Measurements from ENCODE around the gene RC3H2.
A peak's percentile ranks its signal among the peaks of the same experiment; 100 is the strongest.
"Not testable (repeated sequence)": the region's sequence is repeated elsewhere in the genome, so short reads cannot be mapped to it uniquely, and the experiment has no call there.

The RC3H2 gene

GRCh38 chr9:122929796-122930354 lies 24.7 kb upstream of the RC3H2 start:
- no peak for DNase-seq (ENCODE audit: low read depth, low spot score)

GRCh38 chr9:122923947-122924346 lies 18.8 kb upstream of the RC3H2 start:
- DNase-seq (ENCODE audit: low read depth, low spot score): no peak

DNA sequence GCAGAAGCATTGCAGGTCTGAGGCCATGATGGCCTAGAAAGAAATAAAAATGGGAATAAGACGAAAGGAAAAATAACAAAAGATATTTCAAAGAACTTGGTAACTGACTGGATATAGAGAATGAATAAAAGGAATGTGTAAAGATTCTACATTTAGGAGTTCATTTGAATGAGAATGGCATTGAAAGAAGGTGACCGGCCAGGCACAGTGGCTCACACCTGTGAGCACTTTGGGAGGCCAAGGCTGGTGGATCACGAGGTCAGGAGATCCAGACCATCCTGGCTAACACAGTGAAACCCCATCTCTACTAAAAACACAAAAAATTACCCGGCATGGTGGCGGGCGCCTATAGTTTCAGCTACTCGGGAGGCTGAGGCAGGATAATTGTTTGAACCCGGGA lies 17.6 kb upstream of the RC3H2 start:
- DNase-seq (ENCODE audit: low read depth, low spot score): no peak

GRCh38 chr9:122918310-122918709 lies 13.2 kb upstream of the RC3H2 start:
- DNase-seq (ENCODE audit: low read depth, low spot score): no peak

DNA sequence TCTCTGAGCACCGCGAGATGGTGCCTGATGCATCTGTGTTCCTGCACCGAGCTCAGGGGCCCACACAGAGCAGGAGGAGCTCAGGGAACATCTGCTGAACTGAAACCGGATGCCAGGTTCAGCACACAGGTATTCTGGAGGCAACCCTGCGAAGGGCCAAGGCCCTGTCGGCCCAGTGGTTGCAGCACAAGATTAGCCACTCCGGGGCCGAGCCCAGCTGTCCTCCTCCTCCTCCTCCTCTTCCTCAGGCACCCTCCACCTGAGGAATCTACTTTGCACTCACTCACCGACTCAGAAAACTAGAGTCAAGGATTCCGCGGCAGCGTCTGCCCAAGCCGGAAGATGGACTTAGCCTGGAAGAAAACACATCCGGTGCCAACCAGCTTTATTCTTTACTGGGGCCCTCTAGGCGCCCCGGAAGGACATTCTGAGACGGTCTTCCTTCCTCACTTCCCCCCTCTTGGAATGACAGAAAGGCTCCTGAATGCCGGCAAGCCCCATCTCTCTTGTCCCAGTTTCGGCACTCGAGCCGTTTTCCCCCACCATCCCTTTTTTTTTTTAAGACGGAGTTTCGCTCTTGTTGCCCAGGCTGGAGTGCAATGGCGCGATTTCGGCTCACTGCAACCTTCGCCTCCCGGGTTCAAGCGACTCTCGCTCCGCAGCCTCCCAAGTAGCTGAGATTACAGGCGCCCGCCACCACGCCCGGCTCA lies 8.0 kb upstream of the RC3H2 start, which contains the start of gene ZBTB6:
Gene ZBTB6 (minus strand): TSS at position 360 of the 710 bp plus-strand sequence. CDS start 1,251 bp downstream, outside the sequence.
- peak; percentile 31 for DNase-seq (ENCODE audit: low read depth, low spot score)

DNA sequence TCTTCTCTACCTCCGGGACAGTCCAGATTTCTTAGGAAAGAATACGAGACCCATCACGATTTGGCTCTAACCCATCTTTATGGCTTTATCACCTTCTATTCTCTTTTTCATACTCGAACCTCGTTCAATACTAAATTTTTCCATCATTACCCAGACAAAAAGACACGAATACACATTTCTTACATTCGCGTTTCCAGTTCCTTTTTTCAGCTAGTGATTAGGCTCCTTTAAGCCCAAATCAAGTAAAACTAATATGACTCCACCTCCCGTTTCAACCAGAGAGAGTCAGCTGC lies 7.5 kb upstream of the RC3H2 start:
- no peak for DNase-seq (ENCODE audit: low read depth, low spot score)

GRCh38 chr9:122906122-122906521 lies 963 bp upstream of the RC3H2 start:
- DNase-seq (ENCODE audit: low read depth, low spot score): not testable (repeated sequence)

DNA sequence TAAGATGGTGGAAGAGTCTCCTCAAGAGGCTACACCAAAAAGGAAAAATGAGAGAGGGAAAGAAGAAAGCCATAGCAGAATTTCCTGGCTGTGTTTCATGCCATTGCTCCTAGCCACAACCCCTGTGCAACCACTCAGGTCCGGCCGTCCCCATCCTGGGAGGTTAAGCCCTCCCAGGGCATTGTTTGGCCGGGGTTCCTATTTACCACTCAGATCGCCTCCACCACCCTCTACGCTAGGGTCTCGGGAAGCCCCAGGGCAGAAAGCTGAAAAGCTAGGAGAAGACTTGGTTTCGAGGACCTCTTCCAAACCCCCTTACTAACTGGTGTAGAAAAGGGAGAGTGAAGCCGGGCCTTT lies 715 bp downstream of the RC3H2 start:
- no peak for DNase-seq (ENCODE audit: low read depth, low spot score)

GRCh38 chr9:122900791-122901190 lies 4.4 kb downstream of the RC3H2 start:
- no peak for DNase-seq (ENCODE audit: low read depth, low spot score)

DNA sequence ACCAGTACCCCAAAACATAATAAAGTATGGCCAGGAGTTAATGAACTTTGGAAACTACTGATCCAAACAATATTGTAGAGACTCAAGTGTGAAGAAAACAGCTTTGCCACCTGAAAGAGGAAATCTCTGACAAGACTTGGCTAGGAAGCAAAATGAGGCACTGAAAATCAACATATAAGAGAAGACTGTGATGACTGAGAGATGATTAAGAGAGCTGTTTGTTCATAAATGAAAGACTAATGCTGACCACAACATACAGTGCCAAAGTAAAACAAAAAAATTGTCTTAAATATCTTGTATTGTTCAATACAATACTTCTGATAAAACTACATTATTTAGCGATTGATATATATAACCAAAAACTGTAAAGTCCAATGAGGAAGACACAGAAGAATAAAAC lies 7.2 kb downstream of the RC3H2 start:
- no peak for DNase-seq (ENCODE audit: low read depth, low spot score)

DNA sequence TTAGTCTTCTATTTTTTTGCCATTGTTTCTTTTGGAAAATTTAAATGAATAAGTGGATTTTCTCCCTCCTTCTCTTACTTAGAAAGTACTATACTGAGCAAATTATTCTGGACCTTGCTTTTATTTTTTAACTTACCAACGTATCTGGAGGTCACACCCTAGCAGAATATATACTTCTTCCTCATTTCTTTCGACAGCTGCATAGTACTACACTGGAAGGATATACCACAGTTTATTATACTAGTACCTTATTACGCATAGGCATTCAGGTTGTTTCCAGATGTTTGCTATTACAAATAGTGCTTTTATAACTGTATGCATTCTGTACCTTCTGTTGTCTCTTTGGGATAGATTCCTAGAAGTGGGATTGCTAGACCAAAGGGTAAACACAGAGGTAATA lies 16.7 kb downstream of the RC3H2 start:
- no peak for DNase-seq (ENCODE audit: low read depth, low spot score)

DNA sequence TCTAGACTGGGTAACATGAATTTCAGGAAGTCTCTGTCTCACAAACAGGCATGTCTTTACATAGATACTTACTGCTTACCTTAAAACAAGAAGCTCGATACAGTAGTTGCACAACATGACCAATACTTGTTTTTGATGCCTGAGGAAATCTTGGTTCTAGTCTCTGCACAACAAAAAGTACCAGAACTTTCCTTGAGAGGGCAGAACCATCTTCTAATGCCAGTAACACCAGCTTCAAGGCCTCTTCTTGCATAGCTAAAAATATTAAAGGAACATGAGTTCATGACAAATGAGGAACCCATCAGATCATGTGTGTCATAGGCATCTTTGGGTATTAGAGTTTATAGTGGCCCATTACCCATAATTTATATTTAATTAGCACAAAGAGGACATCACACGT lies 22.0 kb downstream of the RC3H2 start:
- DNase-seq (ENCODE audit: low read depth, low spot score): no peak

DNA sequence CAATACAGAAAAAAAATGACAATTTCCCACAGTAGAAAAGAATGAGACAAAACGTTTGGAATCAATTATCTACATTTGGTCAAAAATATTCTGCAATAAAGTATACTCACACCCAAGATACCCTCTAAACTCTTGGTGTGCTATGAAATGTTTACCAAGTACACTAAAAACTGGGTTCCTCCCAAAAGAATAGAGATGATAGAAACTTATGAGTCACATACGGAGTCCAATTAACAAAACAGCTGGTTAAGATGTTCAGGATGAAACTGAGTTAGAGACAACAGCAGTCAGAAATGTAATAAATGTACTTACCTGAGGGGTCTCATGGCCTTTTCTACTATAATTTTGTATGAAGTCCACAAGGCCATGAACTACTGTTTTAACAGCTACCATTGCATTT lies 25.7 kb downstream of the RC3H2 start:
- DNase-seq (ENCODE audit: low read depth, low spot score): no peak

GRCh38 chr9:122875523-122875922 lies 29.6 kb downstream of the RC3H2 start:
- no peak for DNase-seq (ENCODE audit: low read depth, low spot score)

GRCh38 chr9:122867276-122867675 lies 37.9 kb downstream of the RC3H2 start:
- not testable (repeated sequence) for DNase-seq (ENCODE audit: low read depth, low spot score)

GRCh38 chr9:122866079-122866478 lies 39.1 kb downstream of the RC3H2 start:
- no peak for DNase-seq (ENCODE audit: low read depth, low spot score)

DNA sequence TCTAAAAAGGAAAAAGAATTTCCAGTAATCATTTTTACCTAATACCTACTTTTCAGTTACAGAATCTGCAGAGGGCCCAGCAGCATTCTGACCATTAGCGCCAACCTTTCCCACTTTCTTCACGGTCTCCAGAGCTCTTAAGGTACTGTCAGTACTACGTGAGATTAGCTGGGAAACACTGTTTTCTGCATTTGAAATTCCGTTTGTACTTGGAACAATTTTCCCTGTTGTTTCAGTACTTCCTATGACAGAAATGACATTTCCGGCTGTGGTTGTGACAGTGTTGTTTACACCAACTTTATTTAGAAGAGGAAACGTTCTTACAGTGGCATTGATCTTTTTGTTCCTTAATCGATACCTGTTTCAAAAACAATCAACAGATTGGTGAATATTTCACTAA lies 39.9 kb downstream of the RC3H2 start:
- no peak for DNase-seq (ENCODE audit: low read depth, low spot score)

DNA sequence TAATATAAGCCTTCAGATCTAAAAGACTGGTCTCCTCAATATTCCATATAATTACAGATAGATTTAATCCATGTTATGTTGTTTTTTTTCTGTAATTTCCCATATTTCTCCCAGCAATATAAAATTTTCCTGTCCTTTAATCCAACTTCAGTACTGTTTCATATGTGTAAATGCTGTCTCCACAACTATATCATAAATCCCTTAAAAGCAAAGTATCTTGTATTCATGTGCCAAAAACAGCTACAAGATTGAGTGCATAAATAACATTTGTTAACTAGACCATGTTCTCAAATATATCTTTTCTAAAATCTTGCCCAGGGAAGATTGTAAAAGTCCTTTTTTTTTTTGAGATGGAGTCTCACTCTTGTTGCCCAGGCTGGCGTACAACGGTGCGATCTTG lies 41.8 kb downstream of the RC3H2 start:
- DNase-seq (ENCODE audit: low read depth, low spot score): no peak

DNA sequence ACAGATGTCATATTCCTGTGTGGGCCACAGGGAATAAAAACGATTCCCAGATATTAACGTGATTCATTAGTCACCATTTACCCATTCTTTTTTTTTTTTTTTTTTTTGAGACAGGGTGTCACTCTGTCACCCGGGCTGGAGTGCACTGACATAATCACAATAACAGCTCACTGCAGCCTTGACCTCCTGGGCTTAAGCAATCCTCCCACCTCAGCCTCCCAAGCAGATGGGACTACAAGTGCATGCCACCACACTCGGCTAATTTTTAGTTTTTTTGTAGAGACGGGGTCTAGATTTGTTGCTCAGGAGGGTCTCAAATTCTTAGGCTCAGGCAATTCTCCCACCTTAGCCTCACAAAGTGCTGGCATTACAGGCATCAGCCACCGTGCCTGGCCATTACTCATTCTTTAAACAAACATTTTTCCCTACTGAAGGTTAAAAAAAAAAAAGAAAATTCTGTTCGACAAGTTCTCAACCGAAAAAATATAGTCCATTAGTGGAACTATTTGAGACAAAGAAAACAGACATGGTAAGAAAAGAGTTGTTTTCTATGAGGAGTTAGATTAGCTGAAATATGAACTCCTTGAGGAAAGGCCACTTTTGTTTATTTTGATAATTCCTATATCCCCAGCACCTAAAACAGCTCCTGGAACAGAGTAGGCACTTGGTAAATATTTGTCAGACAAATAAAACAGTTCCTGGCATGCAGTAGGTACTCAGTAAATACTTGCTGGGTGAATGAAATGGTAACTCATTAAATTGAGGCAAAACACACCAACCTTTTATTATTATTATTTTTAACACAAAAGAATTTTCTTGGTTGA lies 44.6 kb downstream of the RC3H2 start:
- no peak for DNase-seq (ENCODE audit: low read depth, low spot score)

- DNase-seq (ENCODE audit: low read depth, low spot score): no peak
Measured at GRCh38 chr9:122857815-122858214, 47.3 kb downstream of the RC3H2 start.

DNA sequence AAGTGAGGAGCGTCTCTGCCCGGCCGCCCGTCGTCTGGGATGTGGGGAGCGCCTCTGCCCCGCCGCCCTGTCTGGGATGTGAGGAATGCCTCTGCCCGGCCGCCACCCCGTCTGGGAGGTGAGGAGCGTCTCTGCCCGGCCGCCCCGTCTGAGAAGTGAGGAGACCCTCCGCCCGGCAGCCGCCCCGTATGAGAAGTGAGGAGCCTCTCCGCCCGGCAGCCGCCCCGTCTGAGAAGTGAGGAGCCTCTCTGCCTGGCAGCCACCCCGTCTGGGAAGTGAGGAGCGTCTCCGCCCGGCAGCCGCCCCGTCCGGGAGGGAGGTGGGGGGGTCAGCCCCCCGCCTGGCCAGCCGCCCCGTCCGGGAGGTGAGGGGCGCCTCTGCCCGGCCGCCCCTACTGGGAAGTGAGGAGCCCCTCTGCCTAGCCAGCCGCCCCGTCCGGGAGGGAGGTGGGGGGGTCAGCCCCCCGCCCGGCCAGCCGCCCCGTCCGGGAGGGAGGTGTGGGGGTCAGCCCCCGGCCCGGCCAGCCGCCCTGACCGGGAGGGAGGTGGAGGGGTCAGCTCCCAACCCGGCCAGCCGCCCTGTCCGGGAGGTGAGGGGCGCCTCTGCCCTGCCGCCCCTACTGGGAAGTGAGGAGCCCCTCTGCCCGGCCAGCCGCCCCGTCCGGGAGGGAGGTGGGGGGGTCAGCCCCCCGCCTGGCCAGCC lies 52.9 kb downstream of the RC3H2 start:
- not testable (repeated sequence) for DNase-seq (ENCODE audit: low read depth, low spot score)

DNA sequence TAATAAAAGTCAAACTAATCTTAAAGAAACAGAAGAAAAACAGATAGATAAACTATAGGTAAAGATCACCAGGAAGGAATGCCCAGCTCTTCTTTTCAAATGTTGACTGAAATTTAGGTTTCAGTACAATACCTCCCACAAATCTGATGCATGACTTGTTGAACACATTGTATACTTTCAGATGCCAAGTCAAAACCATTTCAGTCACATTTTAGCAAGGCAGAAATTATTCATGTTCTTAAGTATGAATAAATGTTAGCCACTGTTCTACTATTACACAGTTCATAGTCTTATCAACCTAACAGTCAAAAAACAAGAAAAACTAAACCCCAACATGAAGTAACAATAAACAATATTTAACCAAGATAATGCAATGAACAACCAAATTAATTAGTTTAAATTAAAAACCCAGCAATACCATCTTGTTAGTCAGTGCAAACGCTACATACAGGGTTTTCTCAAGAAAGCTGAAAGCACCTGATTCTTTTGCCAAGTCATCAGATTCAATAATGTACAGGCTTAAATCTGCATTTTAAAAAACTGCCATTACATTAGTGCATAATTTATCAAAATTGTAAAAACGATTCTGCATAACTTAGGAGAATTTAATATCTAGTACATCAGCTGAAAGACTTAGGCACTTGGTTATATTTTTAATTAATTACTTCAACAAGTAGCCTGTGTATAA lies 56.8 kb downstream of the RC3H2 start:
- DNase-seq (ENCODE audit: low read depth, low spot score): no peak

Data from activated CD4-positive, CD25-positive, alpha-beta regulatory T cell treated with anti-CD3 and anti-CD28 coated beads, Interleukin-2, amount 50 U/mL, for 16 hours (primary cell).